PC-9 (cell line): ENCODE results near the gene RRAGC. TPM values are rescaled to one million over a fixed set of nuclear protein-coding genes. Genes with fewer than 3 reads are reported as not detected.
"Not testable (repeated sequence)": the region's sequence is repeated elsewhere in the genome, so short reads cannot be mapped to it uniquely, and the experiment has no call there.

Experiments
- BruUV-seq: library from RNA; stranded (reverse); fragments of 400-500 nt; replicated peaks from 2 replicates; lab custom pipeline; 2021; lab: Mats Ljungman, UMichigan
- CTCF ChIA-PET: fragments of 300-600 bp; sonication (Branson Sonifier 250); formaldehyde crosslinking; loops from one replicate; lab custom pipeline; 2022; ENCODE audit warnings: antibody characterized with exemption; lab: Charles Lee
- POLR2A ChIA-PET: fragments of 300-600 bp; sonication (Branson Sonifier 250); formaldehyde crosslinking; loops from one replicate; lab custom pipeline; 2022; ENCODE audit warnings: antibody characterized with exemption; ENCODE audit not compliant: unreplicated experiment; lab: Charles Lee
- DNase-seq, 2 experiments: peaks; one replicate each; pipeline versions ENCODE4 v3.0.0 to v3.0.0-alpha.2; 2015 to 2022; ENCODE audit warnings: mixed read lengths in 1 of 2
- H2AFZ ChIP-seq: fragments of 200-600 bp; sonication (generic); 2 replicates; pipeline ENCODE4 v1.8.1; 2017; ENCODE audit warnings: antibody characterized with exemption
- H3F3A ChIP-seq: fragments of 200-600 bp; sonication (generic); 2 replicates; pipeline ENCODE4 v1.8.1; 2017; ENCODE audit warnings: antibody characterized with exemption, mild to moderate bottlenecking, low read depth; ENCODE audit not compliant: insufficient read depth
- H3K27ac ChIP-seq: fragments of 200-600 bp; sonication (generic); 2 replicates; pipeline ENCODE4 v1.6.1; 2016; ENCODE audit warnings: mixed run types
- H3K27me3 ChIP-seq: fragments of 200-600 bp; sonication (generic); 2 replicates; pipeline ENCODE4 v1.6.1; 2016; ENCODE audit warnings: low read depth, mixed run types; ENCODE audit not compliant: insufficient read depth
- H3K36me3 ChIP-seq: fragments of 200-600 bp; sonication (generic); 2 replicates; pipeline ENCODE4 v1.6.1; 2016; ENCODE audit warnings: low read depth, mixed run types
- H3K4me1 ChIP-seq: fragments of 200-600 bp; sonication (generic); replicated peaks from 2 replicates; pipeline ENCODE4 v1.6.1; 2016; ENCODE audit warnings: mixed run types; ENCODE audit not compliant: insufficient read depth
- H3K4me2 ChIP-seq: fragments of 200-600 bp; sonication (generic); 2 replicates; pipeline ENCODE4 v1.6.1; 2017; ENCODE audit warnings: mixed run types
- H3K4me3 ChIP-seq: fragments of 200-600 bp; sonication (generic); 2 replicates; pipeline ENCODE4 v1.6.1; 2016; ENCODE audit warnings: mixed run types
- H3K79me2 ChIP-seq: fragments of 200-600 bp; sonication (generic); 2 replicates; pipeline ENCODE4 v1.6.1; 2017; ENCODE audit warnings: low read depth, mixed run types
- H3K9me2 ChIP-seq: fragments of 200-600 bp; sonication (generic); 2 replicates; pipeline ENCODE4 v1.8.1; 2017; ENCODE audit warnings: mild to moderate bottlenecking; ENCODE audit not compliant: insufficient read depth
- H3K9me3 ChIP-seq: fragments of 200-600 bp; sonication (generic); 2 replicates; pipeline ENCODE4 v1.8.1; 2016; ENCODE audit warnings: low read depth; ENCODE audit not compliant: insufficient read depth
- H4K20me1 ChIP-seq: fragments of 200-600 bp; sonication (generic); 2 replicates; pipeline ENCODE4 v1.8.1; 2017; ENCODE audit not compliant: insufficient read depth
- EZH2 ChIP-seq: fragments of 200-600 bp; sonication (generic); IDR thresholded peaks from 2 replicates; pipeline ENCODE4 v1.8.0; 2017; ENCODE audit warnings: antibody characterized with exemption, low read depth
- intact Hi-C: fragments of 100-400 bp; cut with micrococcal nuclease; formaldehyde crosslinking; loops from one replicate; pipeline ENCODE4 v1.10.0; 2022; ENCODE audit not compliant: unreplicated experiment
- total RNA-seq: library from RNA; stranded (reverse); gene quantifications from 2 replicates; pipeline ENCODE4 v1.2.3, GENCODE V29; 2021
- TF ChIP-seq, protein P1 (sequence below): fragments of 200-600 bp; sonication (generic); conservative IDR thresholded peaks from 2 replicates; pipeline ENCODE4 v1.6.1; 2017; ENCODE audit warnings: mixed run types, antibody characterized with exemption, mild to moderate bottlenecking, moderate library complexity

RRAGC gene
- total RNA-seq, 1 experiment from 2014 or later: 33.0 TPM

DNA sequence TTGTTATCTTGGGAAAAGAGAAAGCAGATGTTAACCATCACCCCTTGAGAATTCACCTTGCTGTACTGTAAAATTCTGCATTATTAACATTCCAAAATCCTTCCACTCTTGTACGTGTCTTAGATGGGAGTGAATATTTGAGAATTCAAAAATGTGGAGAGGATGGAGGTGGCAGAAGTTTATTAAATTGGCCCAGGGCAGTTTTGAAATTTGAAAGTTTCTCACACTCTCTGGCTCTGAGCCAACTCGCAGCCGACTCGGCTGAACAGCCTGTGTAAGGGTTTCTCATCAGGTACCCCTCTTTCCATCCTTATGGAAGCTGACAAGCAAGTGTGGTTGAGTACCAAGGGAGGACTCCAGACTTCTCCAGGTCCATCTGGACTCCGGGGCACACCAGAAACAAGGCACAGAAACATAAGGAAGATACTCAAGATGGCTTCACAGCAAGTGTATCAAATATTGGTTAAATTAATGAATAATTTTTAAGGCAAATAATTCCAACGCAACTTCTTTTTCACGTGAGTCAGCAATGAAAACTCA is 45.1 kb downstream of the RRAGC start:
- Histone ChIP-seq H3K4me2 (no peak overlapping the region), H3K9me3 (no peaks in the 10 kb centered on the region), H3K79me2 (no peaks in the 10 kb centered on the region), H3F3A (no peaks in the 10 kb centered on the region), H3K4me1 (no peaks in the 10 kb centered on the region), H4K20me1 (no peaks in the 10 kb centered on the region; the same call in 1 of the 2 replicates), H3K9me2 (no peaks in the 10 kb centered on the region), H3K27ac (no peak overlapping the region), H3K27me3 (peaks cover 98% of the 10 kb centered on the region), H3K36me3 (no peaks in the 10 kb centered on the region), H2AFZ (no peak overlapping the region), H3K4me3 (no peak overlapping the region)
- intact Hi-C loops: no loop called here
- TF ChIP-seq EZH2: no peak
- TF ChIP-seq, protein P1, sequence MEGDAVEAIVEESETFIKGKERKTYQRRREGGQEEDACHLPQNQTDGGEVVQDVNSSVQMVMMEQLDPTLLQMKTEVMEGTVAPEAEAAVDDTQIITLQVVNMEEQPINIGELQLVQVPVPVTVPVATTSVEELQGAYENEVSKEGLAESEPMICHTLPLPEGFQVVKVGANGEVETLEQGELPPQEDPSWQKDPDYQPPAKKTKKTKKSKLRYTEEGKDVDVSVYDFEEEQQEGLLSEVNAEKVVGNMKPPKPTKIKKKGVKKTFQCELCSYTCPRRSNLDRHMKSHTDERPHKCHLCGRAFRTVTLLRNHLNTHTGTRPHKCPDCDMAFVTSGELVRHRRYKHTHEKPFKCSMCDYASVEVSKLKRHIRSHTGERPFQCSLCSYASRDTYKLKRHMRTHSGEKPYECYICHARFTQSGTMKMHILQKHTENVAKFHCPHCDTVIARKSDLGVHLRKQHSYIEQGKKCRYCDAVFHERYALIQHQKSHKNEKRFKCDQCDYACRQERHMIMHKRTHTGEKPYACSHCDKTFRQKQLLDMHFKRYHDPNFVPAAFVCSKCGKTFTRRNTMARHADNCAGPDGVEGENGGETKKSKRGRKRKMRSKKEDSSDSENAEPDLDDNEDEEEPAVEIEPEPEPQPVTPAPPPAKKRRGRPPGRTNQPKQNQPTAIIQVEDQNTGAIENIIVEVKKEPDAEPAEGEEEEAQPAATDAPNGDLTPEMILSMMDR: no peak
- no peak for DNase-seq
- ChIA-PET POLR2A (no interaction called here), CTCF (no interaction called here)
- BruUV-seq: no TSS peak

DNA sequence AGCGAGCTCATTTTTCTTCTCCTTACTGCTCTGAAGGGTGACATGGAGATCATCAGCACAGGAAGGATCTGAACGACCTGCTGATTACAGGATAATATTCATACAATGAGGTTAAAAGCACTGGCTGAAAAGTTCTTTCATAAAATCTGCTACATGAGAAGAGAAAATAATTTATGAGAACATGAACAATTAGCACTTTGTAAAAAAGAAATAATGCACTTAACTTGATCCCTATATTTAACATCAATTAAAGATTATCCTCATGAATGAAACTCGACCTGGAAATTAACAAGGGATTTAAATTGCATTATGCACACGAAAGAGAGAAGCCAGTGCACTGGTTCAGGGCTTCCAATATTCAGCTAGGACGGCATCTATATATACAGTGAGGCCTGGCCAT is 46.6 kb downstream of the RRAGC start:
- Histone ChIP-seq H3K79me2 (no peaks in the 10 kb centered on the region), H3K36me3 (no peaks in the 10 kb centered on the region), H4K20me1 (no peaks in the 10 kb centered on the region; the same call in 1 of the 2 replicates), H3K9me3 (no peaks in the 10 kb centered on the region), H3K27me3 (peaks cover 99% of the 10 kb centered on the region), H2AFZ (no peak overlapping the region), H3K27ac (no peak overlapping the region), H3F3A (no peaks in the 10 kb centered on the region), H3K4me3 (no peak overlapping the region), H3K9me2 (no peaks in the 10 kb centered on the region), H3K4me1 (no peaks in the 10 kb centered on the region), H3K4me2 (no peak overlapping the region)
- ChIA-PET CTCF (no interaction called here), POLR2A (no interaction called here)
- TF ChIP-seq, protein P1: no peak
- intact Hi-C loops: no loop called here
- no TSS peak for BruUV-seq
- no peak for DNase-seq

DNA sequence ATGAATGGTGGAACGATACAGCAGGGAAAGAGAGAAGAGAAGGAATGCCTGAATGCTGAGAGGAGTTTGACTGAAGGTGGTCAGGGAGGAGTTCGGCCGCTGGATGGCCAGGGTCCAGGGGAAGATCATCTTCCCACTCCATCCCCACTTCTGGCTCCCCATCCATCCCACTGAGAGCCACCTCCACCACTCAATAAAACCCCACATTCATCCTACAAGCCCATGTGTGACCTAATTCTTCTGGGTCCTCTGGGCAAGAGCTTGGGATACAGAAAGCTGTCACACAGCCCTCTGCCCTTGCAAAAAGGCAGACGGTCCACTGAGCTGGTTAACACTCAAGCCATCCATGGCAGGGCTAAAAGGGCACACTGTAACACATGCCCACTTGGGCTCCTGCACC is 48.1 kb downstream of the RRAGC start:
- peaks cover 100% of the 10 kb centered on the region for H3K27me3 ChIP-seq
- CTCF ChIA-PET, POLR2A ChIA-PET: not testable (repeated sequence)

DNA sequence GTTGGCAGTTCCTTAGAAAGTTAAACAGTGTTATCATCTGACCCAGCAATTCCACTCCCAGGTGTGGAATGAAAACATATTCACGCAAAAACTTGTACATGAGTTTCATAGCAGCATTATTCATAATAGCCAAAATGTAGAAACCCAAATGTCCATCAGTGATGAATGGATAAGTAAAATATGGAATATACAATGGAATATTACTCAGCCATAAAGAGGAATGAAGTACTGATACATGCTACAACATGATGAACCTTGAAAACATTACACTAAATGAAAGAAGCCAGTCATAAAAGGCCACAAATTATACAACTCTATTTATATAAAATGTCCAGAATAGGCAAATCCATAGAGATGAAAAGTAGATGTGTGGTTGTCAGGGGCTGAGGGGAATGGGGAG is 53.5 kb downstream of the RRAGC start:
- DNase-seq: no peak
- Histone ChIP-seq H3K9me3 (no peaks in the 10 kb centered on the region), H3K4me3 (no peak overlapping the region), H3K79me2 (no peaks in the 10 kb centered on the region), H3K36me3 (no peaks in the 10 kb centered on the region), H3K4me1 (no peaks in the 10 kb centered on the region), H3K27ac (no peak overlapping the region), H3K27me3 (peaks cover 86% of the 10 kb centered on the region), H3F3A (no peaks in the 10 kb centered on the region), H3K4me2 (no peak overlapping the region), H4K20me1 (no peaks in the 10 kb centered on the region), H2AFZ (no peak overlapping the region), H3K9me2 (no peaks in the 10 kb centered on the region)
- intact Hi-C loops: no loop called here
- no peak for TF ChIP-seq EZH2
- TF ChIP-seq, protein P1: no peak
- no TSS peak for BruUV-seq
- POLR2A ChIA-PET: no interaction called here
- CTCF ChIA-PET: interaction anchor here (0.7 kb wide), 1 partner anchor 388 kb away, joined by 6 read pairs; no protein-coding TSS in a partner anchor

More for the DNA sequence above, 48.1 kb downstream of the RRAGC start:
- H3K9me3 ChIP-seq, H3K36me3 ChIP-seq, H3K79me2 ChIP-seq, H3F3A ChIP-seq, H3K4me3 ChIP-seq, H4K20me1 ChIP-seq, BruUV-seq, intact Hi-C loops, H3K4me1 ChIP-seq, H2AFZ ChIP-seq, H3K4me2 ChIP-seq, DNase-seq, H3K27ac ChIP-seq, H3K9me2 ChIP-seq: not testable (repeated sequence)
